Measurements from ENCODE around the gene TMEM132C.

DNA sequence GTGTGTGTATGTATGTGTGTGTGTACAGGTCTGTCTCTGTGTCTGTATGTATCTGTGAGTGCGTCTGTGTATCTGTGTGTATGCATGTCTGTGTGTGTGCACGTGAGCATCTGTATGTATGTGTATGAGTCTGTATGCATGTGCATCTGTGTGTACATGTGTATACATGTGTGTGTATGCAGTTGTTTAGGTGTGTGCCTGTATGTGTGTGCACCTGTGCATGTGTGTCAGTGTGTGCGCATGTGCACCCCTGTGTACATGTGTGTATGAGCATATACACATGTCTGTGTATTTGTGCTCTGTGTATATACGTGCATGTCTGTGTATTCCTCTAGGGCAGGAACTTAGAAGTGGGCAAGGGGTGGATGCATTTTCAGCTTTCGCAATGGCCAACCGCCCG lies 116.0 kb downstream of the TMEM132C start:
- TF ChIP-seq EZH2 (IDR thresholded peaks at IDR 0.05), result no peak
- TF ChIP-seq, protein P1, sequence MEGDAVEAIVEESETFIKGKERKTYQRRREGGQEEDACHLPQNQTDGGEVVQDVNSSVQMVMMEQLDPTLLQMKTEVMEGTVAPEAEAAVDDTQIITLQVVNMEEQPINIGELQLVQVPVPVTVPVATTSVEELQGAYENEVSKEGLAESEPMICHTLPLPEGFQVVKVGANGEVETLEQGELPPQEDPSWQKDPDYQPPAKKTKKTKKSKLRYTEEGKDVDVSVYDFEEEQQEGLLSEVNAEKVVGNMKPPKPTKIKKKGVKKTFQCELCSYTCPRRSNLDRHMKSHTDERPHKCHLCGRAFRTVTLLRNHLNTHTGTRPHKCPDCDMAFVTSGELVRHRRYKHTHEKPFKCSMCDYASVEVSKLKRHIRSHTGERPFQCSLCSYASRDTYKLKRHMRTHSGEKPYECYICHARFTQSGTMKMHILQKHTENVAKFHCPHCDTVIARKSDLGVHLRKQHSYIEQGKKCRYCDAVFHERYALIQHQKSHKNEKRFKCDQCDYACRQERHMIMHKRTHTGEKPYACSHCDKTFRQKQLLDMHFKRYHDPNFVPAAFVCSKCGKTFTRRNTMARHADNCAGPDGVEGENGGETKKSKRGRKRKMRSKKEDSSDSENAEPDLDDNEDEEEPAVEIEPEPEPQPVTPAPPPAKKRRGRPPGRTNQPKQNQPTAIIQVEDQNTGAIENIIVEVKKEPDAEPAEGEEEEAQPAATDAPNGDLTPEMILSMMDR (IDR thresholded peaks at IDR 0.05), result no peak
- TF ChIP-seq EZH2phosphoT487 (IDR thresholded peaks at IDR 0.05), result no peak
